ENCODE data around the gene PAX8.
A peak's percentile ranks its signal among the peaks of the same experiment; 100 is the strongest.
"Not testable (repeated sequence)": the region's sequence is repeated elsewhere in the genome, so short reads cannot be mapped to it uniquely, and the experiment has no call there.

Gene PAX8

DNA sequence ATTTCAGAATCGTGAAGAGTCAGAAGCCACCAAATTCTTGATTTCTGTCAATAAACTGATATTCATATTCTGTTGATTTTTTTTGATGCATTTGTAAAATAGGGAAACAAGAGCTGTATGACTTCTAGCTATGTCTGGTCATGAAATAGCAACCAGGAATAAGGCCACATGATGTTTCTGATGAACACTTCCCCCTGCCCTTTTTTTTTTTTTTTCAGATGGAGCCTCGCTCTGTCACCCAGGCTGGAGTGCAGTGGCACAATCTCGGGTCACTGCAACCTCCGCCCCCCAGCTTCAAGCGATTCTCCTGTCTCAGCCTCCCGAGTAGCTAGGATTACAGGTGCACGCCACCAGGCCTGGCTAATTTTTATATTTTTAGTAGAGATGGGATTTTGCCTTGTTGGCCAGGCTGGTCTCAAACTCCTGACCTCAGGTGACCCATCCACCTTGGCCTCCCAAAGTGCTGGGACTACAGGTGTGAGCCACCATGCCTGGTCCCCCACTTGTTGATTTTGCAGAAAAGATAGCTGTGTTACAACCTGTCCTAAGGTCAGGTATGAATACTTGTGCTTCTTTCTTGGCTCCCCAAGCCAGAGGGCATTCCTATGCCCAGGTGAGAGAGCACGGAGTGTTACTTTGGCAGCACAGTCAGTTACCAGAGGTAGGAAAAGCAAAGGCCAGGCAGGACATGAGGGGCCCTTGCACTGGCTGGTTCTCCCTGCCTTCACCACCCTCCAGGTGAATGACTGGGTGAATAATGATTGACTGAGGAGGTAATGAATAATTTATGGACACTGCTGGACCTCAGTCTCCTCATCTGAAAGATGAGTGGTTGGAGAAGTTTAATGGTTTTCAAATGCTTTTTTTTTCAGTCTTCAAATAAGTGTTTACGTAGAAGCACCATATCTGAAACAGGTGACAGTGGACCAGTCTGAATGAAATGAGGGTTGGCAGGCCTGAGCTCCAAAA, 39.6 kb downstream of the PAX8 start:
- Histone ChIP-seq H3K4me3 (ENCODE audit: insufficient read depth, low read depth, low read length, poor library complexity, severe bottlenecking) (no peak overlapping the region), H3K36me3 (ENCODE audit: control insufficient read depth, insufficient read depth, low read length) (no peaks in the 10 kb centered on the region), H3K27me3 (replicated peaks; ENCODE audit: control insufficient read depth, insufficient read depth, low read length, poor library complexity, severe bottlenecking) (no peaks in the 10 kb centered on the region), H3K9me3 (ENCODE audit: control insufficient read depth, low read length) (no peaks in the 10 kb centered on the region), H3K4me1 (ENCODE audit: control insufficient read depth, insufficient read depth, low read length, poor library complexity, severe bottlenecking) (no peaks in the 10 kb centered on the region), H3K27ac (ENCODE audit: insufficient read depth, low read length, poor library complexity, severe bottlenecking) (no peak overlapping the region)
- no peak for DNase-seq

DNA sequence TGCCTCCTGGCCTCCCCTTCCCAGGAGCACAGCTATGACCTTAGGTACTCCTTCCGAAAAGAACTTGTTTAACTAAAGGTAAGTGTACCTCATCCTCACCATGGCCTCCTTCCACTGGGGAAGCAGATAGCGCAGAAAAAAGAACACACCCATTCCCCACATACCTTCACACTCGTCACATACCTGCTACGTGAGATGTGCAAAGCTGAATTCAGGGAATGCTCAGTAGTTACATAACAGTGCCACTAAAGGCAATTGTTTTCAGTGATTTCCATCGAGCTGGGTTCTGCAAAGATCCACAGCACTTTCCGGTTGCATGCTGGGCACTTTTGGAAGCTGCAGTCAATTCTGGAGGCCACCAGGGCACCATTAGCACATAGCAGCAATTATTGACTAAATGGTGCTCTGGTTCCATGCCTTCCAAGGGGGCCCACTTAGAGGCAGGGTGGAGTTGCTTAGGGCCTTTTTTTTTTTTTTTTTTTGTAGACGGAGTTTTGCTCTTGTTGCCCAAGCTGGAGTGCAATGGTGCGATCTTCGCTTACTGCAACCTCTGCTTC, 41.0 kb downstream of the PAX8 start:
- no peak for DNase-seq
- H3K4me1 ChIP-seq (ENCODE audit: control insufficient read depth, insufficient read depth, low read length, poor library complexity, severe bottlenecking): no peaks in the 10 kb centered on the region

DNA sequence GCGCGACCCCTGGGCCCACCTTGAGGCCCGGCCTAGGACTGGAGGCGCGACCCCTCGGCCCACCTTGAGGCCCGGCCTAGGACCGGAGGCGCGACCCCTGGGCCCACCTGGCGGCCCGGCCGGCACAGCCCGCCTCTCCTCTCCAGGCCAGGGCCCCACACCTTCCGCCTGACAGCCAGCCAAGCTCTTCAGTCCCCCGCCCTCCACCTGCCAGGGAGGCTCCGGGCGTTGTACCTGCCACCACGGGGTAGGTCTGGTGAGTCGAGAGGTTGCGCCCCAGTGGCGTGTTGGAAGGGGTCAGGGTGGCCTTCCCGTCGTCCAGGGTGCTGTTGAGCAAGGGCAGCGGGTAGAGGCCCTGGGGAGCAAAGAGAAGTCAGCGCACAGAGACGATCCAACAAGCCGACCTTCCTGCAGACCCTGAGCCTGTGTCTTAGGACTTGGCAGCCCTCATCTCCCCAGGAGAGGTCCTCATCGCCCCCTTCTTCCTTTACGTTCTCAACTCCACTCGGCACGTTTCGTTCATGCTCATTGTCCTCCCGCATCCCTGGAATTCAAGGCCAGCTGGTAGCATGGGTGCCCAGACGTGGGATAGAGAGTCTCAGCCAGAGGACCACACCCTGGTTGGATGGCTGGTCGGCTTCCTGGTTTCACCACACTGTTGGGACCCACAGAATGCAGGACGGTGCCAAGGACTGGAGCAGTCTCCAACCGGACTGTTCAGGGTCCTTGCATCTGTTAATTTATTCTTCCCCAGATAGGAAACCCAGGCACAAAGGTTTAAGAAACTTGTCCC, 42.2 kb downstream of the PAX8 start:
- Histone ChIP-seq H3K4me3 (ENCODE audit: insufficient read depth, low read depth, low read length, poor library complexity, severe bottlenecking) (no peak overlapping the region), H3K4me1 (ENCODE audit: control insufficient read depth, insufficient read depth, low read length, poor library complexity, severe bottlenecking) (no peaks in the 10 kb centered on the region), H3K9me3 (ENCODE audit: control insufficient read depth, low read length) (no peaks in the 10 kb centered on the region), H3K27me3 (replicated peaks; ENCODE audit: control insufficient read depth, insufficient read depth, low read length, poor library complexity, severe bottlenecking) (no peaks in the 10 kb centered on the region), H3K27ac (ENCODE audit: insufficient read depth, low read length, poor library complexity, severe bottlenecking) (no peak overlapping the region), H3K36me3 (ENCODE audit: control insufficient read depth, insufficient read depth, low read length) (no peaks in the 10 kb centered on the region)
- DNase-seq: no peak

More for the DNA sequence above, 41.0 kb downstream of the PAX8 start:
- Histone ChIP-seq H3K4me3 (ENCODE audit: insufficient read depth, low read depth, low read length, poor library complexity, severe bottlenecking) (no peak overlapping the region), H3K9me3 (ENCODE audit: control insufficient read depth, low read length) (no peaks in the 10 kb centered on the region), H3K27me3 (replicated peaks; ENCODE audit: control insufficient read depth, insufficient read depth, low read length, poor library complexity, severe bottlenecking) (no peaks in the 10 kb centered on the region), H3K27ac (ENCODE audit: insufficient read depth, low read length, poor library complexity, severe bottlenecking) (no peak overlapping the region), H3K36me3 (ENCODE audit: control insufficient read depth, insufficient read depth, low read length) (no peaks in the 10 kb centered on the region)

- not testable (repeated sequence) for H3K9me3 ChIP-seq (ENCODE audit: control insufficient read depth, low read length); H3K4me1 ChIP-seq (ENCODE audit: control insufficient read depth, insufficient read depth, low read length, poor library complexity, severe bottlenecking); H3K27me3 ChIP-seq (replicated peaks; ENCODE audit: control insufficient read depth, insufficient read depth, low read length, poor library complexity, severe bottlenecking); H3K36me3 ChIP-seq (ENCODE audit: control insufficient read depth, insufficient read depth, low read length)
- DNase-seq: peak in 2 of 3 donors; percentile 8 to 38
- Histone ChIP-seq H3K27ac (ENCODE audit: insufficient read depth, low read length, poor library complexity, severe bottlenecking) (peak overlapping the region; percentile 52), H3K4me3 (ENCODE audit: insufficient read depth, low read depth, low read length, poor library complexity, severe bottlenecking) (peak overlapping the region; percentile 47)
Measured at GRCh38 chr2:113235347-113236226, 43.1 kb downstream of the PAX8 start.

DNA sequence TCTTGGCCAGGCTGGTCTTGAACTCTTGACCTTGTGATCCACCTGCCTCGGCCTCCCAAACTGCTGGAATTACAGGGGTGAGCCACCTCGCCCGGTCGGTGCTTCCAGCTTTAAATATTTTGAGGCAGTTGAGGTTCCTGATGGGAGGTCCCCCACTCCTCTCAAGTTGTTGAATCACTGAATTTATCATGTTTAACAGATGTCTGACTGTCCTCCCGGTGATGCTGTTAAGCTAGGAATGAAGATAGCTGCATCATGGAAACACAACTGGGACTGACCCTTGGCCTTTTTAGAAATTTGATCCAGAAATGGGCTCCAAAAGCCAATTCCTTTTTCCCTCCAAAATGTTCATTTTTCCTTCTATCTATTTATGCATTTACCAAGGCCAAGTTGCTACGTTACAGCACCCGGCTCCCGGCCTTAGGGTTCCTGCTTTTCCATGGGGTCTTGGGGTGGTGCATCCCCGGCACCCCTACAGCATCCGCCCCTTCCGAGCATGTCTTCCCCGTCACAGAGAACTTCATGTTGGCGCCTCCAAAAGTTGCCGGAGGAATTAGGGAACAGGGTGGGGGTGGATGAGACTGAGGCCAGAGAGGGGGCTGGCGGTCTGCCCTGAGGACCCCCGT, 43.9 kb downstream of the PAX8 start:
- Histone ChIP-seq H3K27ac (ENCODE audit: insufficient read depth, low read length, poor library complexity, severe bottlenecking) (peak overlapping the region; percentile 52), H3K9me3 (ENCODE audit: control insufficient read depth, low read length) (no peaks in the 10 kb centered on the region), H3K36me3 (ENCODE audit: control insufficient read depth, insufficient read depth, low read length) (no peaks in the 10 kb centered on the region), H3K4me1 (ENCODE audit: control insufficient read depth, insufficient read depth, low read length, poor library complexity, severe bottlenecking) (no peaks in the 10 kb centered on the region), H3K4me3 (ENCODE audit: insufficient read depth, low read depth, low read length, poor library complexity, severe bottlenecking) (peak overlapping the region; percentile 47), H3K27me3 (replicated peaks; ENCODE audit: control insufficient read depth, insufficient read depth, low read length, poor library complexity, severe bottlenecking) (no peaks in the 10 kb centered on the region)
- DNase-seq: no peak

- no peak overlapping the region for H3K4me3 ChIP-seq (ENCODE audit: insufficient read depth, low read depth, low read length, poor library complexity, severe bottlenecking)
Measured at GRCh38 chr2:113233593-113234550, 44.8 kb downstream of the PAX8 start.

DNA sequence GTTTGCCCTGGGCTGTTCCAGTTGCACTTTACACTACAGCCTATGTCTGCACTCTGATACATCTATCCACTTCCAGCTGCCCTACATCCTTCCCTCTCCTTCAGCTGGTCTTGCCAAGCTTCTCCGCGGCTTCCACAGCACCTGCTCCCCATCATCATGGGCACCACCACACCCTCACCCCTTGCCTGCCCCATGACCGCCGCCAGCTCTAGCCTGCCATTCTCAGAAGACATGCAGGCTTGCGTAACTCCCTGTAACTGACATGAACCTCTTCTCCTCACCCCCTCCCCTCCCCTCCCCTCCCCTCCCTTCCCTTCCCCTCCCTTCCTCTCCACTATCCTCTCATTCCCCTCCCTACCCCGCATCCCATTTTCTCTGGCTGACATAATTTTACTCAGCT, 46.0 kb downstream of the PAX8 start:
- Histone ChIP-seq H3K27ac (ENCODE audit: insufficient read depth, low read length, poor library complexity, severe bottlenecking) (no peak overlapping the region), H3K27me3 (replicated peaks; ENCODE audit: control insufficient read depth, insufficient read depth, low read length, poor library complexity, severe bottlenecking) (no peaks in the 10 kb centered on the region), H3K4me3 (ENCODE audit: insufficient read depth, low read depth, low read length, poor library complexity, severe bottlenecking) (no peak overlapping the region), H3K36me3 (ENCODE audit: control insufficient read depth, insufficient read depth, low read length) (no peaks in the 10 kb centered on the region), H3K4me1 (ENCODE audit: control insufficient read depth, insufficient read depth, low read length, poor library complexity, severe bottlenecking) (no peaks in the 10 kb centered on the region), H3K9me3 (ENCODE audit: control insufficient read depth, low read length) (no peaks in the 10 kb centered on the region)
- DNase-seq: no peak

More at GRCh38 chr2:113233593-113234550, 44.8 kb downstream of the PAX8 start:
- Histone ChIP-seq H3K27me3 (replicated peaks; ENCODE audit: control insufficient read depth, insufficient read depth, low read length, poor library complexity, severe bottlenecking) (no peaks in the 10 kb centered on the region), H3K4me1 (ENCODE audit: control insufficient read depth, insufficient read depth, low read length, poor library complexity, severe bottlenecking) (no peaks in the 10 kb centered on the region), H3K9me3 (ENCODE audit: control insufficient read depth, low read length) (no peaks in the 10 kb centered on the region), H3K27ac (ENCODE audit: insufficient read depth, low read length, poor library complexity, severe bottlenecking) (no peak overlapping the region), H3K36me3 (ENCODE audit: control insufficient read depth, insufficient read depth, low read length) (no peaks in the 10 kb centered on the region)
- no peak for DNase-seq

- Histone ChIP-seq H3K27me3 (replicated peaks; ENCODE audit: control insufficient read depth, insufficient read depth, low read length, poor library complexity, severe bottlenecking) (no peaks in the 10 kb centered on the region), H3K27ac (ENCODE audit: insufficient read depth, low read length, poor library complexity, severe bottlenecking) (no peak overlapping the region), H3K9me3 (ENCODE audit: control insufficient read depth, low read length) (no peaks in the 10 kb centered on the region), H3K4me3 (ENCODE audit: insufficient read depth, low read depth, low read length, poor library complexity, severe bottlenecking) (no peak overlapping the region), H3K4me1 (ENCODE audit: control insufficient read depth, insufficient read depth, low read length, poor library complexity, severe bottlenecking) (no peaks in the 10 kb centered on the region), H3K36me3 (ENCODE audit: control insufficient read depth, insufficient read depth, low read length) (no peaks in the 10 kb centered on the region)
- no peak for DNase-seq
Measured at GRCh38 chr2:113232123-113232522, 46.6 kb downstream of the PAX8 start.

All from effector memory CD4-positive, alpha-beta T cell (primary cell).